Endothelial cell of umbilical vein (primary cell): ENCODE measurements around the gene LRRC66.

ENCODE experiments used
- EZH2 ChIP-seq: IDR thresholded peaks from 2 replicates; pipeline ENCODE4 v1.6.1; 2012; ENCODE audit warnings: borderline replicate concordance, low read depth, mild to moderate bottlenecking, moderate library complexity, low read length, inconsistent platforms; ENCODE audit not compliant: severe bottlenecking
- POLR2A ChIP-seq: IDR thresholded peaks from 2 replicates; pipeline ENCODE4 v1.6.1; 2012; ENCODE audit warnings: low read depth, mild to moderate bottlenecking, control low read depth, low read length
- POLR2AphosphoS5 ChIP-seq: IDR thresholded peaks from 2 replicates; pipeline ENCODE4 v1.6.1; 2012; ENCODE audit warnings: low read depth, mild to moderate bottlenecking, control low read depth, low read length, moderate library complexity; ENCODE audit not compliant: insufficient read depth
- TF ChIP-seq, protein P1 (sequence below), 2 donors: IDR thresholded peaks; 1 replicate in 1 of 2; 2 replicates in 1 of 2; pipeline ENCODE4 v1.5.1; 2011; ENCODE audit warnings: low read length in 2 of 2, mild to moderate bottlenecking in 2 of 2, moderate library complexity in 2 of 2, control low read depth in 1 of 2, inconsistent platforms in 1 of 2, low read depth in 1 of 2; ENCODE audit not compliant: insufficient read depth in 1 of 2; ENCODE audit errors: extremely low read depth in 1 of 2
- TF ChIP-seq, protein P2 (sequence below): IDR thresholded peaks from 2 replicates; pipeline ENCODE4 v1.6.1; 2011; ENCODE audit not compliant: insufficient read depth, insufficient read length

DNA sequence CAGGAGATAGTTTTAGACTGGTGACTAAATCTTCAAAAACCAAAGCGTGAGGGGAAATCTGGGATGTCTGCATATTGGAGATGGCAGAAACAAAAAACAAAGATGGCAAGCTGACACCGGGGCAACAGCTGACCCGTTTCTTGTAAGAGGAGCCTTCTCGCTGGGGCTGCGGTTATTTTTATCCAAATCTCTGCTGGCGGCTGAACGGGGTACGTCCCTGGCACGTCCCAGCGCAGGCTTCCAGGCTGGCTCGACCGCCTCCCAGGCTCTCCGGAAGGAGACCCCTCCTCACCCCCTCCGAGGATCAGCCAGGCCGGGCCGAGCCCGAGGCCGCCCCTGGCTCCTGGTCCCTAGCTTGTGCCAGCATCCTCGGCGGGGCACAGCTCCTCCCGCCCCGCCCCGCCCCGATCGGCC is 17.5 kb upstream of the LRRC66 start:
- TF ChIP-seq POLR2AphosphoS5 (no peak), POLR2A (no peak), EZH2 (no peak)
- TF ChIP-seq, protein P1, sequence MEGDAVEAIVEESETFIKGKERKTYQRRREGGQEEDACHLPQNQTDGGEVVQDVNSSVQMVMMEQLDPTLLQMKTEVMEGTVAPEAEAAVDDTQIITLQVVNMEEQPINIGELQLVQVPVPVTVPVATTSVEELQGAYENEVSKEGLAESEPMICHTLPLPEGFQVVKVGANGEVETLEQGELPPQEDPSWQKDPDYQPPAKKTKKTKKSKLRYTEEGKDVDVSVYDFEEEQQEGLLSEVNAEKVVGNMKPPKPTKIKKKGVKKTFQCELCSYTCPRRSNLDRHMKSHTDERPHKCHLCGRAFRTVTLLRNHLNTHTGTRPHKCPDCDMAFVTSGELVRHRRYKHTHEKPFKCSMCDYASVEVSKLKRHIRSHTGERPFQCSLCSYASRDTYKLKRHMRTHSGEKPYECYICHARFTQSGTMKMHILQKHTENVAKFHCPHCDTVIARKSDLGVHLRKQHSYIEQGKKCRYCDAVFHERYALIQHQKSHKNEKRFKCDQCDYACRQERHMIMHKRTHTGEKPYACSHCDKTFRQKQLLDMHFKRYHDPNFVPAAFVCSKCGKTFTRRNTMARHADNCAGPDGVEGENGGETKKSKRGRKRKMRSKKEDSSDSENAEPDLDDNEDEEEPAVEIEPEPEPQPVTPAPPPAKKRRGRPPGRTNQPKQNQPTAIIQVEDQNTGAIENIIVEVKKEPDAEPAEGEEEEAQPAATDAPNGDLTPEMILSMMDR (IDR thresholded peaks at IDR 0.05; ENCODE audit: extremely low read depth in 1 of 2, insufficient read depth in 1 of 2, low read depth in 1 of 2, low read length in 2 of 2), result no peak
- TF ChIP-seq, protein P2, sequence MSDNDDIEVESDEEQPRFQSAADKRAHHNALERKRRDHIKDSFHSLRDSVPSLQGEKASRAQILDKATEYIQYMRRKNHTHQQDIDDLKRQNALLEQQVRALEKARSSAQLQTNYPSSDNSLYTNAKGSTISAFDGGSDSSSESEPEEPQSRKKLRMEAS, result no peak
